CD4-positive, alpha-beta T cell treated with Interleukin-6 at 100 ng/mL for 8 hours (primary cell): ENCODE data around the gene NGEF.

Experiments used
- DNase-seq: peaks from one replicate; pipeline ENCODE4 v3.0.0-alpha.2; 2020; ENCODE audit warnings: mixed read lengths, low spot score

The NGEF gene

GRCh38 chr2:232897598-232898408, 115.3 kb downstream of the NGEF start:
- DNase-seq, result no peak

- no peak for DNase-seq
Observed at GRCh38 chr2:232896720-232897597, 116.1 kb downstream of the NGEF start.

GRCh38 chr2:232896111-232896510, 116.9 kb downstream of the NGEF start:
- DNase-seq, result no peak

GRCh38 chr2:232894746-232895145, 118.3 kb downstream of the NGEF start:
- no peak for DNase-seq

GRCh38 chr2:232894251-232894650, 118.8 kb downstream of the NGEF start:
- no peak for DNase-seq

GRCh38 chr2:232893834-232894233, 119.2 kb downstream of the NGEF start:
- DNase-seq, result no peak

- DNase-seq, result no peak
Observed at GRCh38 chr2:232892843-232893242, 120.2 kb downstream of the NGEF start.

GRCh38 chr2:232892221-232892620, 120.8 kb downstream of the NGEF start:
- DNase-seq, result no peak

- no peak for DNase-seq
Observed at GRCh38 chr2:232891621-232892071, 121.4 kb downstream of the NGEF start.

GRCh38 chr2:232890896-232891601, 122.0 kb downstream of the NGEF start:
- DNase-seq, result no peak

- DNase-seq, result no peak
Observed at GRCh38 chr2:232890536-232890895, 122.5 kb downstream of the NGEF start.

GRCh38 chr2:232889876-232890401, 123.1 kb downstream of the NGEF start:
- no peak for DNase-seq

- DNase-seq, result no peak
Observed at GRCh38 chr2:232888839-232889529, 124.1 kb downstream of the NGEF start.

GRCh38 chr2:232888099-232888836, 124.8 kb downstream of the NGEF start:
- no peak for DNase-seq

- no peak for DNase-seq
Observed at GRCh38 chr2:232887171-232887850, 125.7 kb downstream of the NGEF start.

- no peak for DNase-seq
Observed at GRCh38 chr2:232886632-232887031, 126.4 kb downstream of the NGEF start.

- DNase-seq, result no peak
Observed at GRCh38 chr2:232886176-232886575, 126.9 kb downstream of the NGEF start.

GRCh38 chr2:232885264-232885961, 127.6 kb downstream of the NGEF start:
- DNase-seq, result no peak

GRCh38 chr2:232884549-232885263, 128.3 kb downstream of the NGEF start:
- no peak for DNase-seq
